Activated B cell treated with CpG ODN at 0.5 μM for 24 hours (primary cell): ENCODE data around the gene ALMS1. TPM values are rescaled to one million over a fixed set of nuclear protein-coding genes. Genes with fewer than 3 reads are reported as not detected.

Experiments
- ATAC-seq: fragments of 200-7000 bp; cut with Tn5 transposase; one replicate; pipeline ENCODE4 v1.10.0; 2021; ENCODE audit warnings: low read depth, mild to moderate bottlenecking, moderate library complexity
- CTCF ChIA-PET: fragments of 350-600 bp; sonication (Branson Sonifier 250); formaldehyde crosslinking; loops from one replicate; lab custom pipeline; 2021; ENCODE audit warnings: antibody characterized with exemption; lab: Charles Lee
- POLR2A ChIA-PET: fragments of 350-600 bp; sonication (Branson Sonifier 250); formaldehyde crosslinking; loops from one replicate; lab custom pipeline; 2021; ENCODE audit warnings: antibody characterized with exemption; lab: Charles Lee
- DNase-seq: peaks from one replicate; pipeline ENCODE4 v3.0.0; 2022
- H3K27ac Mint-ChIP-seq: one replicate; pipeline ENCODE4 v1.8.0; 2020; ENCODE audit warnings: mixed read lengths
- H3K27me3 Mint-ChIP-seq: one replicate; pipeline ENCODE4 v1.8.0; 2021; ENCODE audit warnings: mixed read lengths
- H3K36me3 Mint-ChIP-seq: one replicate; pipeline ENCODE4 v1.8.0; 2021; ENCODE audit warnings: low read depth, mixed read lengths
- H3K4me1 Mint-ChIP-seq: one replicate; pipeline ENCODE4 v1.8.0; 2021; ENCODE audit warnings: mixed read lengths
- H3K4me3 Mint-ChIP-seq: one replicate; pipeline ENCODE4 v1.8.0; 2020; ENCODE audit warnings: mild to moderate bottlenecking, mixed read lengths
- H3K9me3 Mint-ChIP-seq: one replicate; pipeline ENCODE4 v1.8.0; 2020; ENCODE audit warnings: mixed read lengths
- intact Hi-C: fragments of 100-400 bp; cut with micrococcal nuclease; formaldehyde crosslinking; loops from one replicate; pipeline ENCODE4 v1.15.1; 2024
- total RNA-seq: library from RNA; stranded (reverse); gene quantifications from 2 replicates; pipeline ENCODE4 v1.2.3, GENCODE V29; 2022
- TF ChIP-seq, protein P1 (sequence below): fragments of 200-600 bp; IDR thresholded peaks from one replicate; pipeline ENCODE4 v1.8.0; 2022; ENCODE audit warnings: antibody characterized with exemption, mild to moderate bottlenecking

Gene ALMS1
- total RNA-seq, 1 donor from 2014 or later: 20.1 TPM

DNA sequence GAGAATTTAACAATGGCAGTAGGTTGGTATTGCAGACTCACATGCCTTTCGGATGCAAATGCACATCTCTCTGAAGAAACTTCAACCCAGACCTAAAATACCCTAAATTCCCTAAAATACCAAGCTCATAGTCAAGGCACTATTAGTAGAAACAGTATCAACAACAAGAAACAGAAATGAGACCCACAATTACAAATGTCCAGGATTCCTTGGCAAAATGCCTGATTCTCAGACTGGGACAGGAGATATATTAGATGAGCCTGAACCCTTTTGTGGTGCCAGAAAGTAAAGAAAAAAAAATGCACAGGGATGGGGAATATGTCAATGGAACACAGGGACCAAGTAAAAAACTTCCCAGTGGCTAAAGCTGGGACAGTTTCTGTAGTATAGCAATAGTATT is 179.3 kb downstream of the ALMS1 start:
- intact Hi-C loops: no loop called here
- ATAC-seq (no peak), DNase-seq (no peak)
- TF ChIP-seq, protein P1, sequence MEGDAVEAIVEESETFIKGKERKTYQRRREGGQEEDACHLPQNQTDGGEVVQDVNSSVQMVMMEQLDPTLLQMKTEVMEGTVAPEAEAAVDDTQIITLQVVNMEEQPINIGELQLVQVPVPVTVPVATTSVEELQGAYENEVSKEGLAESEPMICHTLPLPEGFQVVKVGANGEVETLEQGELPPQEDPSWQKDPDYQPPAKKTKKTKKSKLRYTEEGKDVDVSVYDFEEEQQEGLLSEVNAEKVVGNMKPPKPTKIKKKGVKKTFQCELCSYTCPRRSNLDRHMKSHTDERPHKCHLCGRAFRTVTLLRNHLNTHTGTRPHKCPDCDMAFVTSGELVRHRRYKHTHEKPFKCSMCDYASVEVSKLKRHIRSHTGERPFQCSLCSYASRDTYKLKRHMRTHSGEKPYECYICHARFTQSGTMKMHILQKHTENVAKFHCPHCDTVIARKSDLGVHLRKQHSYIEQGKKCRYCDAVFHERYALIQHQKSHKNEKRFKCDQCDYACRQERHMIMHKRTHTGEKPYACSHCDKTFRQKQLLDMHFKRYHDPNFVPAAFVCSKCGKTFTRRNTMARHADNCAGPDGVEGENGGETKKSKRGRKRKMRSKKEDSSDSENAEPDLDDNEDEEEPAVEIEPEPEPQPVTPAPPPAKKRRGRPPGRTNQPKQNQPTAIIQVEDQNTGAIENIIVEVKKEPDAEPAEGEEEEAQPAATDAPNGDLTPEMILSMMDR: no peak
- Mint-ChIP-seq H3K27me3 (no peaks in the 10 kb centered on the region), H3K4me1 (no peaks in the 10 kb centered on the region), H3K4me3 (no peak overlapping the region), H3K9me3 (no peaks in the 10 kb centered on the region), H3K36me3 (peaks cover 8% of the 10 kb centered on the region), H3K27ac (no peak overlapping the region)
- CTCF ChIA-PET: no interaction called here
- POLR2A ChIA-PET: no interaction called here

DNA sequence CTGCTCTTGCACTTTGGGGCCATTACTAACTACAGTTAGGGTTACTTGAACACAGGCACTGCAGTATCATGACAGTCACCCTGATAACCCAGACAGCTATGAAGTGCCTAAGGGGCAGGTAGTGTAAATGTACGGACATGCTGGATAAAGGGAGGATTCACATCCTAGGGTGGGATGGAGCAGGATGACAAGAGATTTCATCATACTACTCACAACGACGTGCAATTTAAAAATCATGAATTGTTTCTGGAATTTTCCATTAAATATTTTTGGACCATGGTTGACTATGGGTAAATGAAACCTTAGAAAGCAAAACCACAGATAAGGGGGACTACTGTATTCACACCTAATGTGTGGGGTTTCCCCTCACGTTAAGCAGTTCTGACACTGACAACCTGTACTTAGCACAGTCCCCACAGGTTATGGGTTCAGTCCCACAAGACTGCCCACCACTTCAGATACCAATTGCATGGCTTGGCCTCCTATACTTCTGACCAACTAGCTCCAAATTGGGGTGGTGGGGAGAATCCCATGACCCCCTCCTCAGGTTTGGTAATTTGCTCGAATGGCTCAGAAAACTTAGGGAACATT is 180.7 kb downstream of the ALMS1 start:
- ATAC-seq (no peak), DNase-seq (no peak)
- H3K4me3 Mint-ChIP-seq: no peak overlapping the region
- ChIA-PET CTCF (no interaction called here), POLR2A (no interaction called here)
- no peak overlapping the region for H3K27ac Mint-ChIP-seq
- no peaks in the 10 kb centered on the region for H3K9me3 Mint-ChIP-seq
- no peaks in the 10 kb centered on the region for H3K36me3 Mint-ChIP-seq
- TF ChIP-seq, protein P1: no peak
- H3K4me1 Mint-ChIP-seq: no peaks in the 10 kb centered on the region
- intact Hi-C loops: no loop called here
- no peaks in the 10 kb centered on the region for H3K27me3 Mint-ChIP-seq

DNA sequence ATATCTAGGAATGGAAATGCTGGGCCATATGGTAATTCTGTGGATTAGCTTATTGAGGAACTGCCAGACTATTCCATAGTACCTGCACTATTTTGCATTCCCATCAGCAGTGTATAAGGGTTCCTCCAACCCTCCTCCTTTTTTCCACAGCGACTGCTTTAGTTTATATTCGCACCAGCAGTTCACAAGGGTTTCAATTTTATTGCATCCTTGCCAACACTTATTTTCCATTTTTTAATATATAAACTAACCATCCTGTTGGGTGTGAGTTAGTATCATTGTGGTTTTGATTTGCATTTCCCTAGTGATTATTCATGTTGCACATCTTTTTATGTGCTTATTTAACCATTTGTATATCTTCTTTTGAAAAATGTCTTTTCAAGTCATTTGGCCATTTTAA is 189.6 kb downstream of the ALMS1 start:
- ATAC-seq: no peak

DNA sequence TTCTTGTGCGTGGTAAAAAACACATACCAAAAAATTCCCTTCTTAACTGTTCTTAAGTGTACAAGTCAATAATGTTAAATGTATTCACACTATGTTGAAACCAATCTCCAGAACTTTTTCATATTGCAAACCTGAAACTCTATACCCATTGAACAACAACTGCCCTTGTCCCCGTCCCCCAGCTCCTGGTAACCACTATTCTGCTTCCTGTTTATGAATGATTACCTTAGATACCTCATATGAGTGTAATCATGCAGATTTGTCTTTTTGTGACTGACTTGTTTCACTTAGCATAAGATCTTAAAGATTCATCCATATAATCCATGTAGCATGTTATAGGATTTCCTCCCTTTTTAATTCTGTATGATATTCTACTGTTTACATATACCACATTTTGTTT is 196.7 kb downstream of the ALMS1 start:
- H3K4me1 Mint-ChIP-seq: no peaks in the 10 kb centered on the region
- DNase-seq (no peak), ATAC-seq (no peak)
- H3K9me3 Mint-ChIP-seq: peaks cover 36% of the 10 kb centered on the region
- peaks cover 33% of the 10 kb centered on the region for H3K36me3 Mint-ChIP-seq
- H3K4me3 Mint-ChIP-seq: no peak overlapping the region
- TF ChIP-seq, protein P1: no peak
- intact Hi-C loops: no loop called here
- H3K27ac Mint-ChIP-seq: no peak overlapping the region
- no peaks in the 10 kb centered on the region for H3K27me3 Mint-ChIP-seq
- POLR2A ChIA-PET: no interaction called here
- CTCF ChIA-PET: no interaction called here

More for the DNA sequence above, 189.6 kb downstream of the ALMS1 start:
- Mint-ChIP-seq H3K9me3 (peaks cover 8% of the 10 kb centered on the region), H3K36me3 (peaks cover 14% of the 10 kb centered on the region), H3K4me1 (no peaks in the 10 kb centered on the region), H3K27me3 (no peaks in the 10 kb centered on the region), H3K27ac (no peak overlapping the region), H3K4me3 (no peak overlapping the region)
- intact Hi-C loops: no loop called here
- CTCF ChIA-PET: no interaction called here
- TF ChIP-seq, protein P1: no peak
- POLR2A ChIA-PET: no interaction called here
- DNase-seq: no peak

DNA sequence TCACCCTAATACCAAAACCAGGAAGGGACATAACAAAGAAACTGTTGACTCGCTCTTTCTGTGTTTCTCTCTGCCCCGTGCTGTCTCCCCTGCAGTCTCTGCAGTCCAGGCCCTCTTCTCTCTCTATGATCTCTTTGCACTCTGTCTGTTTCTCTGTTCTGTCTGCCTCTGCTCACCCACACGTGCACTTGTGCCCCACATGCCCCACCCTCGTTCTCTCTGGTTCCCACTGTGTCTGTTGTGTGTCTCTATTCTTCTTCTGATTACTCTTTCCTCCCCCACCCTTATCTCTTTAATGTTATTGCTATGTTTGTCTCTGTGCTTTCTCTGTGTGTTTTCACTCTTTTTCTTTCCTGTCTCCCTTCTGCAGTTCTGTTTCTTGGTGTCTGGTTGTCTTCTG is 202.5 kb downstream of the ALMS1 start:
- DNase-seq (no peak), ATAC-seq (no peak)
- Mint-ChIP-seq H3K4me1 (no peaks in the 10 kb centered on the region), H3K36me3 (peaks cover 10% of the 10 kb centered on the region), H3K27ac (no peak overlapping the region), H3K9me3 (peaks cover 14% of the 10 kb centered on the region), H3K27me3 (no peaks in the 10 kb centered on the region), H3K4me3 (no peak overlapping the region)
- intact Hi-C loops: no loop called here
- TF ChIP-seq, protein P1: no peak
- CTCF ChIA-PET: no interaction called here
- POLR2A ChIA-PET: no interaction called here
